GM21390 (cell line): ENCODE measurements around the gene UBE2F.

Experiments
- ATAC-seq: cut with Tn5 transposase; IDR thresholded peaks from one replicate; pipeline ENCODE4 v1.9.1; 2021; ENCODE audit not compliant: unreplicated experiment

Gene UBE2F

GRCh38 chr2:237966565-237967462, at the start of gene UBE2F:
TSS of gene UBE2F (plus strand) at chr2:237967014. CDS start at chr2:237973108, 6,094 bp downstream.
- ATAC-seq = peak; percentile 92

DNA sequence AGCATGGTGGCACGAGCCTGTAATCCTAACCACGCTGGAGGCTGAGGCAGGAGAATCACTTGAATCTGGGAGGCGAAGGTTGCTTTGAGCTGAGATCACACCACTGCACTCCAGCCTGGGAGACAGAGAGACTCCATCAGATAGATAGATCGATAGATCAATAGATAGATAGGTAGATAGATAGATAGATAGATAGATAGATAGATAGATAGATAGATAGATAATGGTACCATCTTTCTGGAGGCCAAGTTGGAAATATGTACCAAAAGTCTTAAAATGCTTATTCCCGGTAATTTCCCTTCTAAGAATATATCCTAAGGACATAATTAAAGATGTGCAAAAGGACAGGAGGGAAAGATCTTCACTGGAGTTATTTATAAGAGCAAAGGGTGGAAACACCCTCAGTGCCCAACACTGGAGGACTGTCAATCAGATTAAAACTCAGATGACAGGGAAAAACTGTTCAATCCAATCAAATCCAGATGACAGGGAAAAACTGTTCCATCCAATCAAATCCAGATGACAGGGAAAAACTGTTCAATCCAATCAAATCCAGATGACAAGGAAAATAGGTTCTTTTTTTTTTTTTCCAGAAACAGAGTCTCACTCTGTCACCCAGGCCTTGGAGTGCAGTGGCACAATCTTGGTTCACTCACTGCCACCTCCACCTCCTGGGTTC, 49.0 kb upstream of the UBE2F start:
- no peak for ATAC-seq

GRCh38 chr2:237919593-237919992, 47.2 kb upstream of the UBE2F start:
- ATAC-seq = no peak

DNA sequence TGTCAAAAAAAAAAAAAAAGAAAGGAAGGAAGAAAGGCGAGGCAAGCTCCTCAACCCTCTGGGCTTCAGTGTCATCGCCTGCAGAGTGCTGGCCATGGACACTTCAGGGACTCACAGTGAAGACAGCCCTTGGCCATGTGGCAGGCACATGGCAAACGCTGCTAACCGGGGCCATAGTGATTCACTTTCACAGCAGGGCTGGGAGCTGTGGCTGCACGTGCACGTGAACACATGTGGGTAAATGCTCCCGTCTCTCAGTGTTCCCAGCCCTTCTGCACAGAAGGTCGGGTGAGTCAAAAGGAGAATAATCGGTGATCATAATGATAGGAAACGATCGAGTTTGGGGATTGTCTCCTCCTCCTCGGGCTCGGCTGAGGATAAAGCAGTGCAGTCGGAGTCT, 46.1 kb upstream of the UBE2F start:
- ATAC-seq = no peak

GRCh38 chr2:237921967-237922492, 44.8 kb upstream of the UBE2F start:
- ATAC-seq = no peak

GRCh38 chr2:237922641-237923361, 44.0 kb upstream of the UBE2F start:
- no peak for ATAC-seq

GRCh38 chr2:237923481-237924163, 43.2 kb upstream of the UBE2F start:
- ATAC-seq = peak; percentile 80

DNA sequence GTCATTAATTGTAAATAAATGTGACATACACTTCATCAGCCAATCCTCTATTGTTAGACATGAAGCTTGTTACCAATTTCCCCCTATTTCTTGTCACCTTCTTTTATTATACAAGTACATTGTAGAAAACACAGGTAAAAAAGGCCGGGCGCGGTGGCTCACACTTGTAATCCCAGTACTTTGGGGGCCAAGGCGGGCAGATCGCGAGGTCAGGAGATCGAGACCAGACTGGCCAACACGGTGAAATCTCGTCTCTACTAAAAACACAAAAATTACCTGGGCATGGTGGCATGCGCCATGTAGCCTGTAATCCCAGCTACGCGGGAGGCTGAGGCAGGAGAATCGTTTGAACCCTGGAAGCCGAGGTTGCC, 42.7 kb upstream of the UBE2F start:
- no peak for ATAC-seq

DNA sequence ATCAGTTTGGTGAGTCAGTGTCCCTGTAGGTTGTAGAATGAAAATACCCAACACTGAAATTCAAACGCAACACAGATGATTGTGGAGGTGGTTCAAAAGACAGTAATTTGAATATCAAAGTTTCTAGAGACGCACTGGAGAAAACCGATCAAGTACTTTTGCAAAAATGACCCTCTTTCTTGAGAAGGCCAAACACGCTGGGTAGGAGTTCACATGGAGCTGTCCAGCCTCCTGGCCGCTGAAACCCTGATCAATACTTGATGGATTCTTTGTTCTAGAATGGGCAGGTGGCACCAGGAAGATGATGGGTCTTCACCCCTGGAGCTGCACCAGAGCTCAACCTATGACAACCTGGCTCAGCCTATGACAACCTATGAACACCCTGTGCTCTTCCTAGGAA, 39.7 kb upstream of the UBE2F start:
- no peak for ATAC-seq

GRCh38 chr2:237927986-237928385, 38.8 kb upstream of the UBE2F start:
- no peak for ATAC-seq

GRCh38 chr2:237929979-237930378, 36.8 kb upstream of the UBE2F start:
- ATAC-seq = no peak

GRCh38 chr2:237931205-237931721, 35.6 kb upstream of the UBE2F start:
- ATAC-seq = no peak

DNA sequence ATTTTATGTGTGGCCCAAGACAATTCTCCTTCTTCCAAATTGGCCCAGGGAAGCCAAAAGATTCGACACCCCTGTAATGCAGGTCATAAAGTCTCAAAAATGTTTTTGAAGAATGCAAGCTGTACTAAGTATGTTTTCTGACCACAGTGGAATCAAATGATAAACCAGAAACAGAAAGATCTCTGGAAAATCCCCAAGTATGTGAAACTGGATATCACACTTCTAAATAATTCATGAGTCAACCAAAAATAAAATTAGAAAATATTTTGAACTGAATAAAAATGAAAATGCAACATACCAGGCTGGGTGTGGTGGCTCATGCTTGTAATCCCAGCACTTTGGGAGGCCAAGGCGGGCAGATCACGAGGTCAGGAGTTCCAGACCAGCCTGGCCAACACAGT, 34.1 kb upstream of the UBE2F start:
- ATAC-seq = no peak

GRCh38 chr2:237934186-237934585, 32.6 kb upstream of the UBE2F start:
- no peak for ATAC-seq

- no peak for ATAC-seq
Measured at GRCh38 chr2:237935740-237936452, 30.9 kb upstream of the UBE2F start.

DNA sequence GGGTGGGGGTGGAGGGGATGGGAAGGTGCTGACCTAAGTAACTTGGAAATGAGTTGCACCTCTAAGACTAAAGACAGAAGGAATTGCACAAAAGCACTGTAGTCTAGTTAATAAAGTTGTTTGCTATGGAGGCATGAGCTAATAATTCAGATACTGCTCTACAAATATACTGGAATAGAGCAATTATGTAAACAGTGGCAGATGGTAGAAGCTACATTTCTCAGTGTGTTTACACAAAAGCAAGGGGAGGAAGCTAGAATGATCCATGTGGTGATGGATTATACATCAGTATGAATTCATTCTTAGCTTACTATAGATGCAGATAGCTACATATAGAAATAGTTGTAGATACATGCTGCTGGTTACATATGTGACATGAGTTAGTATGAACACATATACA, 27.6 kb upstream of the UBE2F start:
- ATAC-seq = no peak

GRCh38 chr2:237940828-237941227, 26.0 kb upstream of the UBE2F start:
- no peak for ATAC-seq

- ATAC-seq = no peak
Measured at GRCh38 chr2:237941239-237941638, 25.6 kb upstream of the UBE2F start.

- ATAC-seq = no peak
Measured at GRCh38 chr2:237942513-237942899, 24.3 kb upstream of the UBE2F start.
